BLaER1 (cell line): ENCODE measurements around the gene APOBEC3G.

Experiments
- H3K27ac ChIP-seq: shearing (Covaris generic); formaldehyde crosslinking; 2 replicates; pipeline ENCODE4 v1.8.1; 2022
- H3K27me3 ChIP-seq: shearing (Covaris generic); formaldehyde crosslinking; 2 replicates; pipeline ENCODE4 v1.8.1; 2022
- H3K36me3 ChIP-seq: shearing (Covaris generic); formaldehyde crosslinking; 2 replicates; pipeline ENCODE4 v1.8.1; 2022
- H3K4me1 ChIP-seq: shearing (Covaris generic); formaldehyde crosslinking; 2 replicates; pipeline ENCODE4 v1.8.1; 2022
- H3K4me2 ChIP-seq: shearing (Covaris generic); formaldehyde crosslinking; 2 replicates; pipeline ENCODE4 v1.8.1; 2022
- H3K4me3 ChIP-seq: shearing (Covaris generic); formaldehyde crosslinking; 2 replicates; pipeline ENCODE4 v1.8.1; 2022
- H3K9ac ChIP-seq: shearing (Covaris generic); formaldehyde crosslinking; 2 replicates; pipeline ENCODE4 v1.8.1; 2022
- H3K9me3 ChIP-seq: shearing (Covaris generic); formaldehyde crosslinking; 2 replicates; pipeline ENCODE4 v1.8.1; 2022
- H4K20me1 ChIP-seq: shearing (Covaris generic); formaldehyde crosslinking; 2 replicates; pipeline ENCODE4 v1.8.1; 2022
- Cebpa-rat ChIP-seq: shearing (Covaris generic); IDR thresholded peaks from 2 replicates; pipeline ENCODE4 v1.8.1; 2022

APOBEC3G gene

GRCh38 chr22:39091126-39092081 is 14.3 kb downstream of the APOBEC3G start:
- Histone ChIP-seq H3K27ac (no peak overlapping the region), H3K9me3 (no peaks in the 10 kb centered on the region), H3K4me1 (peaks cover 43% of the 10 kb centered on the region), H3K4me3 (no peak overlapping the region), H3K9ac (no peak overlapping the region), H3K4me2 (peak overlapping the region; percentile 53), H3K36me3 (peaks cover 1% of the 10 kb centered on the region; the same call in 1 of the 2 replicates), H4K20me1 (no peaks in the 10 kb centered on the region), H3K27me3 (no peaks in the 10 kb centered on the region)
- TF ChIP-seq Cebpa-rat = no peak

- Histone ChIP-seq H3K27me3 (no peaks in the 10 kb centered on the region), H3K4me2 (peak overlapping the region; percentile 1; the same call in 1 of the 2 replicates), H3K27ac (no peak overlapping the region), H3K4me1 (peaks cover 52% of the 10 kb centered on the region), H3K36me3 (no peaks in the 10 kb centered on the region), H3K9me3 (no peaks in the 10 kb centered on the region), H3K9ac (no peak overlapping the region), H3K4me3 (no peak overlapping the region), H4K20me1 (no peaks in the 10 kb centered on the region)
- no peak for TF ChIP-seq Cebpa-rat
These were observed 15.2 kb downstream of the APOBEC3G start for GRCh38 chr22:39092111-39092862.

GRCh38 chr22:39094717-39095389 is 17.8 kb downstream of the APOBEC3G start:
- TF ChIP-seq Cebpa-rat = no peak
- H4K20me1 ChIP-seq = no peaks in the 10 kb centered on the region
- H3K9me3 ChIP-seq = no peaks in the 10 kb centered on the region
- H3K4me2 ChIP-seq = no peak overlapping the region
- no peaks in the 10 kb centered on the region for H3K27me3 ChIP-seq
- H3K27ac ChIP-seq = no peak overlapping the region
- H3K4me1 ChIP-seq = peaks cover 72% of the 10 kb centered on the region
- no peak overlapping the region for H3K9ac ChIP-seq
- H3K4me3 ChIP-seq = no peak overlapping the region
- no peaks in the 10 kb centered on the region for H3K36me3 ChIP-seq

- H3K9ac ChIP-seq = no peak overlapping the region
- no peaks in the 10 kb centered on the region for H3K27me3 ChIP-seq
- H3K4me2 ChIP-seq = no peak overlapping the region
- H4K20me1 ChIP-seq = no peaks in the 10 kb centered on the region
- no peaks in the 10 kb centered on the region for H3K9me3 ChIP-seq
- H3K27ac ChIP-seq = no peak overlapping the region
- no peaks in the 10 kb centered on the region for H3K36me3 ChIP-seq
- H3K4me1 ChIP-seq = peaks cover 67% of the 10 kb centered on the region
- no peak for TF ChIP-seq Cebpa-rat
- no peak overlapping the region for H3K4me3 ChIP-seq
These were observed 18.9 kb downstream of the APOBEC3G start for GRCh38 chr22:39095971-39096370.

- H3K27me3 ChIP-seq = no peaks in the 10 kb centered on the region
- no peaks in the 10 kb centered on the region for H4K20me1 ChIP-seq
- no peaks in the 10 kb centered on the region for H3K9me3 ChIP-seq
- peak within 1 kb of the TSS; percentile 56 for H3K4me3 ChIP-seq
- H3K9ac ChIP-seq = peak within 1 kb of the TSS; percentile 74
- no peaks in the 10 kb centered on the region for H3K36me3 ChIP-seq
- peak within 1 kb of the TSS; percentile 84 for H3K27ac ChIP-seq
- peak within 1 kb of the TSS; percentile 86 for H3K4me2 ChIP-seq
- TF ChIP-seq Cebpa-rat = no peak
- peaks cover 72% of the 10 kb centered on the region for H3K4me1 ChIP-seq
These were observed 20.3 kb downstream of the APOBEC3G start, which contains the start of gene APOBEC3H for GRCh38 chr22:39097098-39098020. Gene APOBEC3H (plus strand): TSS chr22:39097244. CDS start chr22:39100279, 3,035 bp downstream.

GRCh38 chr22:39098026-39098425 is 21.0 kb downstream of the APOBEC3G start:
- Histone ChIP-seq H3K4me3 (no peak overlapping the region), H3K9me3 (no peaks in the 10 kb centered on the region), H3K27ac (no peak overlapping the region), H3K9ac (no peak overlapping the region), H3K27me3 (no peaks in the 10 kb centered on the region), H3K4me1 (peaks cover 66% of the 10 kb centered on the region), H3K4me2 (peak overlapping the region; percentile 86), H3K36me3 (no peaks in the 10 kb centered on the region), H4K20me1 (no peaks in the 10 kb centered on the region)
- TF ChIP-seq Cebpa-rat = no peak

GRCh38 chr22:39098576-39098975 is 21.5 kb downstream of the APOBEC3G start:
- no peak for TF ChIP-seq Cebpa-rat
- Histone ChIP-seq H3K4me3 (no peak overlapping the region), H3K27ac (no peak overlapping the region), H4K20me1 (no peaks in the 10 kb centered on the region), H3K9ac (no peak overlapping the region), H3K36me3 (no peaks in the 10 kb centered on the region), H3K4me1 (peaks cover 65% of the 10 kb centered on the region), H3K9me3 (no peaks in the 10 kb centered on the region), H3K4me2 (peak overlapping the region; percentile 86; the same call in 1 of the 2 replicates), H3K27me3 (no peaks in the 10 kb centered on the region)

GRCh38 chr22:39101226-39101625 is 24.2 kb downstream of the APOBEC3G start:
- H3K27me3 ChIP-seq = no peaks in the 10 kb centered on the region
- no peaks in the 10 kb centered on the region for H3K36me3 ChIP-seq
- peak overlapping the region; percentile 51 for H3K4me2 ChIP-seq
- no peak overlapping the region for H3K9ac ChIP-seq
- no peak for TF ChIP-seq Cebpa-rat
- H3K27ac ChIP-seq = no peak overlapping the region
- H3K4me3 ChIP-seq = no peak overlapping the region
- peaks cover 53% of the 10 kb centered on the region for H3K4me1 ChIP-seq
- H3K9me3 ChIP-seq = no peaks in the 10 kb centered on the region
- no peaks in the 10 kb centered on the region for H4K20me1 ChIP-seq

- no peak overlapping the region for H3K4me3 ChIP-seq
- no peaks in the 10 kb centered on the region for H3K27me3 ChIP-seq
- H3K27ac ChIP-seq = no peak overlapping the region
- no peaks in the 10 kb centered on the region for H3K36me3 ChIP-seq
- TF ChIP-seq Cebpa-rat = no peak
- no peak overlapping the region for H3K4me2 ChIP-seq
- H3K4me1 ChIP-seq = peaks cover 31% of the 10 kb centered on the region
- no peaks in the 10 kb centered on the region for H4K20me1 ChIP-seq
- H3K9me3 ChIP-seq = no peaks in the 10 kb centered on the region
- no peak overlapping the region for H3K9ac ChIP-seq
These were observed 26.4 kb downstream of the APOBEC3G start for GRCh38 chr22:39103431-39103830.
